Measurements from ENCODE around the gene ICOS. TPM values are rescaled to one million over a fixed set of nuclear protein-coding genes. Genes with fewer than 3 reads are reported as not detected.

Gene ICOS
- total and polyA plus RNA-seq, 9 of the 15 experiments (the other 6 are each of a cell fraction or from before 2014, with no cell fraction given) = not detected

DNA sequence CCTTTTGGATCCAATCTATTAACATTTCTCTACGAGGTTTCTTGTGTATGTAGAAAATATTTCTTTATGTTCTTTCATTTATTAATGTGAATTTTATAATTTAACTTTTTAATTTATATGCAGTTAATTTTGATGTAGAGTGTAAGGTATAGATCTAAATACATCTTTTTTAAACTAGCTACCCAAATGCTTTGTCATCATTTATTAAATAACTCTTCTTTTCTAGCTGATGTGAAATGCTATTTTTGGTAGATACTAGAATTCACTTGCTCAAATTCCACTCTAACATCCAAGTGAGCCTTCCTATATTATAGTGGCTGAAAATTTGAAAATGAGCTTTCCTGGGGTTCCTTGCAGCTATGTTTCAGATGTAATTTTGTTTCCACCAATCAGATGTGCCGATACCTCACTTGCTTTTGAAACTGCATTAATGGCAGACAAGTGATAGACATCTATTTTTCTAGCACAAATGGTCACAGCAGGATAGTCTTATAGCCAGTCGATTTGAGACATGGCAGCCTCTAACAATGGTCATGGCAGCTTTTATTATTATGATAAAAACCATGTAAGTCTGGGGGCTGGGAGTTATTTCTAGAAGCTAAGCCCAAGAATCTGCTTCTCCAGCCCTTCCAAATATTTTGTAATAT, 10.9 kb upstream of the ICOS start:
- Histone ChIP-seq H3K4me1 (replicated peaks in 1 of 2; ENCODE audit: control insufficient read depth in 2 of 2, insufficient read depth in 2 of 2, low read length in 2 of 2) (no peaks in the 10 kb centered on the region), H3K9me1 (ENCODE audit: control insufficient read depth, insufficient read depth, low read length) (no peaks in the 10 kb centered on the region), H3K79me2 (ENCODE audit: control insufficient read depth, insufficient read depth, low read length) (no peaks in the 10 kb centered on the region), H3K9ac (ENCODE audit: insufficient read depth in 1 of 2, low read depth in 2 of 2, low read length in 2 of 2) (no peak overlapping the region), H3K36me3 (ENCODE audit: control insufficient read depth, insufficient read depth, low read length) (no peaks in the 10 kb centered on the region), H3K27ac (ENCODE audit: extremely low read depth, low read depth, low read length) (no peak overlapping the region), H3K9me3 (replicated peaks; ENCODE audit: control insufficient read depth, insufficient read depth, low read depth, low read length) (no peaks in the 10 kb centered on the region), H3K4me3 (no peak overlapping the region), H4K20me1 (replicated peaks; ENCODE audit: control insufficient read depth, insufficient read depth, low read length) (no peaks in the 10 kb centered on the region), H2AFZ (ENCODE audit: low read depth, low read length) (no peak overlapping the region), H3K27me3 (ENCODE audit: control insufficient read depth in 2 of 2, insufficient read depth in 2 of 2, low read length in 2 of 2) (no peaks in the 10 kb centered on the region), H3K4me2 (ENCODE audit: insufficient read depth, low read length) (no peak overlapping the region)
- ATAC-seq (no peak), DNase-seq (ENCODE audit: extremely low read depth in 1 of 4, low spot score in 3 of 4) (no peak), FAIRE-seq (no peak)
- ChIA-PET POLR2A (no interaction called here), CTCF (ENCODE audit: low intra/inter-chr PET ratio) (no interaction called here)
- intact Hi-C loops (cut with micrococcal nuclease) (no loop called here), in situ Hi-C loops (cut with MboI) (no loop called here)
- 0% methylated on average over 3 of the region's 3 CpGs for WGBS (ENCODE audit: insufficient coverage, low coverage, missing lambda C conversion rate)
- no TSS peak for BruUV-seq (replicated peaks)
- TF ChIP-seq SMARCA5 (IDR thresholded peaks at IDR 0.05) (no peak), ZNF134 (CRISPR knock-in tag; conservative IDR thresholded peaks at IDR 0.05) (no peak), RBM25 (IDR thresholded peaks at IDR 0.05; ENCODE audit: low read depth, low read length, severe bottlenecking) (no peak), ASH1L (IDR thresholded peaks at IDR 0.05; ENCODE audit: borderline replicate concordance, low read depth, partially characterized antibody) (no peak), HNRNPUL1 (IDR thresholded peaks at IDR 0.05; ENCODE audit: low read length) (no peak)
- TF ChIP-seq, protein P1, sequence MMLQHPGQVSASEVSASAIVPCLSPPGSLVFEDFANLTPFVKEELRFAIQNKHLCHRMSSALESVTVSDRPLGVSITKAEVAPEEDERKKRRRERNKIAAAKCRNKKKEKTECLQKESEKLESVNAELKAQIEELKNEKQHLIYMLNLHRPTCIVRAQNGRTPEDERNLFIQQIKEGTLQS (IDR thresholded peaks at IDR 0.05) = no peak
- TF ChIP-seq, protein P1 (CRISPR knock-in tag; conservative IDR thresholded peaks at IDR 0.05) = no peak
- TF ChIP-seq, protein P2, sequence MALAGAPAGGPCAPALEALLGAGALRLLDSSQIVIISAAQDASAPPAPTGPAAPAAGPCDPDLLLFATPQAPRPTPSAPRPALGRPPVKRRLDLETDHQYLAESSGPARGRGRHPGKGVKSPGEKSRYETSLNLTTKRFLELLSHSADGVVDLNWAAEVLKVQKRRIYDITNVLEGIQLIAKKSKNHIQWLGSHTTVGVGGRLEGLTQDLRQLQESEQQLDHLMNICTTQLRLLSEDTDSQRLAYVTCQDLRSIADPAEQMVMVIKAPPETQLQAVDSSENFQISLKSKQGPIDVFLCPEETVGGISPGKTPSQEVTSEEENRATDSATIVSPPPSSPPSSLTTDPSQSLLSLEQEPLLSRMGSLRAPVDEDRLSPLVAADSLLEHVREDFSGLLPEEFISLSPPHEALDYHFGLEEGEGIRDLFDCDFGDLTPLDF (CRISPR knock-in tag; IDR thresholded peaks at IDR 0.05) = no peak
- TF ChIP-seq, protein P3, sequence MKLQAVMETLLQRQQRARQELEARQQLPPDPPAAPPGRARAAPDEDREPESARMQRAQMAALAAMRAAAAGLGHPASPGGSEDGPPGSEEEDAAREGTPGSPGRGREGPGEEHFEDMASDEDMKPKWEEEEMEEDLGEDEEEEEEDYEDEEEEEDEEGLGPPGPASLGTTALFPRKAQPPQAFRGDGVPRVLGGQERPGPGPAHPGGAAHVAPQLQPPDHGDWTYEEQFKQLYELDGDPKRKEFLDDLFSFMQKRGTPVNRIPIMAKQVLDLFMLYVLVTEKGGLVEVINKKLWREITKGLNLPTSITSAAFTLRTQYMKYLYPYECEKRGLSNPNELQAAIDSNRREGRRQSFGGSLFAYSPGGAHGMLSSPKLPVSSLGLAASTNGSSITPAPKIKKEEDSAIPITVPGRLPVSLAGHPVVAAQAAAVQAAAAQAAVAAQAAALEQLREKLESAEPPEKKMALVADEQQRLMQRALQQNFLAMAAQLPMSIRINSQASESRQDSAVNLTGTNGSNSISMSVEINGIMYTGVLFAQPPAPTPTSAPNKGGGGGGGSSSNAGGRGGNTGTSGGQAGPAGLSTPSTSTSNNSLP (IDR thresholded peaks at IDR 0.05; ENCODE audit: borderline replicate concordance, low read depth, low read length) = no peak
- TF ChIP-seq, protein P4, sequence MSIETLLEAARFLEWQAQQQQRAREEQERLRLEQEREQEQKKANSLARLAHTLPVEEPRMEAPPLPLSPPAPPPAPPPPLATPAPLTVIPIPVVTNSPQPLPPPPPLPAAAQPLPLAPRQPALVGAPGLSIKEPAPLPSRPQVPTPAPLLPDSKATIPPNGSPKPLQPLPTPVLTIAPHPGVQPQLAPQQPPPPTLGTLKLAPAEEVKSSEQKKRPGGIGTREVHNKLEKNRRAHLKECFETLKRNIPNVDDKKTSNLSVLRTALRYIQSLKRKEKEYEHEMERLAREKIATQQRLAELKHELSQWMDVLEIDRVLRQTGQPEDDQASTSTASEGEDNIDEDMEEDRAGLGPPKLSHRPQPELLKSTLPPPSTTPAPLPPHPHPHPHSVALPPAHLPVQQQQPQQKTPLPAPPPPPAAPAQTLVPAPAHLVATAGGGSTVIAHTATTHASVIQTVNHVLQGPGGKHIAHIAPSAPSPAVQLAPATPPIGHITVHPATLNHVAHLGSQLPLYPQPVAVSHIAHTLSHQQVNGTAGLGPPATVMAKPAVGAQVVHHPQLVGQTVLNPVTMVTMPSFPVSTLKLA (conservative IDR thresholded peaks at IDR 0.05) = no peak
- TF ChIP-seq, protein P5, sequence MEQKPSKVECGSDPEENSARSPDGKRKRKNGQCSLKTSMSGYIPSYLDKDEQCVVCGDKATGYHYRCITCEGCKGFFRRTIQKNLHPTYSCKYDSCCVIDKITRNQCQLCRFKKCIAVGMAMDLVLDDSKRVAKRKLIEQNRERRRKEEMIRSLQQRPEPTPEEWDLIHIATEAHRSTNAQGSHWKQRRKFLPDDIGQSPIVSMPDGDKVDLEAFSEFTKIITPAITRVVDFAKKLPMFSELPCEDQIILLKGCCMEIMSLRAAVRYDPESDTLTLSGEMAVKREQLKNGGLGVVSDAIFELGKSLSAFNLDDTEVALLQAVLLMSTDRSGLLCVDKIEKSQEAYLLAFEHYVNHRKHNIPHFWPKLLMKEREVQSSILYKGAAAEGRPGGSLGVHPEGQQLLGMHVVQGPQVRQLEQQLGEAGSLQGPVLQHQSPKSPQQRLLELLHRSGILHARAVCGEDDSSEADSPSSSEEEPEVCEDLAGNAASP (IDR thresholded peaks at IDR 0.05) = no peak

Data from K562 (cell line).